GM18870 (cell line): Measurements from ENCODE around the gene PEX5L.

Experiments used
- ATAC-seq: cut with Tn5 transposase; IDR thresholded peaks from one replicate; pipeline ENCODE4 v1.9.1; 2021; ENCODE audit warnings: moderate library complexity; ENCODE audit not compliant: unreplicated experiment

PEX5L gene

DNA sequence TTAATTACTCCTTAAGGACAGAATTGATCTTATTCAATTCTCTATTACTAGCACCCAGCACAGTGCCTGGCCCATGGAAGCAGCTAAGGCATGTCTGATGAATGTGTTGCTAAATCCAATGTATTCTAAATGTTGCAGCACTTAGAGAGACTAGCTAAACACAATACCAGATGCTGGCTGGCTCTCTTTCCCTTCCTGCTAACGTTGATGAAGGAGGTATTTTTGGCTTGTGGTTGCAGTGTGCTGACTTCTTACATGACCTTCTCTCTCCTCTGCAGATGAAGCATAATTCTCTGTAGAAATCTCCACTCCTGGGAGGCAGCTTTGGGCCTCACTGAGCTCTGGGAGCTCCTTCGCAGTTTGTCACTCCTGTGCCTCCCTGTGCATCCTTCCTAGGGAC lies 183.6 kb downstream of the PEX5L start:
- no peak for ATAC-seq

DNA sequence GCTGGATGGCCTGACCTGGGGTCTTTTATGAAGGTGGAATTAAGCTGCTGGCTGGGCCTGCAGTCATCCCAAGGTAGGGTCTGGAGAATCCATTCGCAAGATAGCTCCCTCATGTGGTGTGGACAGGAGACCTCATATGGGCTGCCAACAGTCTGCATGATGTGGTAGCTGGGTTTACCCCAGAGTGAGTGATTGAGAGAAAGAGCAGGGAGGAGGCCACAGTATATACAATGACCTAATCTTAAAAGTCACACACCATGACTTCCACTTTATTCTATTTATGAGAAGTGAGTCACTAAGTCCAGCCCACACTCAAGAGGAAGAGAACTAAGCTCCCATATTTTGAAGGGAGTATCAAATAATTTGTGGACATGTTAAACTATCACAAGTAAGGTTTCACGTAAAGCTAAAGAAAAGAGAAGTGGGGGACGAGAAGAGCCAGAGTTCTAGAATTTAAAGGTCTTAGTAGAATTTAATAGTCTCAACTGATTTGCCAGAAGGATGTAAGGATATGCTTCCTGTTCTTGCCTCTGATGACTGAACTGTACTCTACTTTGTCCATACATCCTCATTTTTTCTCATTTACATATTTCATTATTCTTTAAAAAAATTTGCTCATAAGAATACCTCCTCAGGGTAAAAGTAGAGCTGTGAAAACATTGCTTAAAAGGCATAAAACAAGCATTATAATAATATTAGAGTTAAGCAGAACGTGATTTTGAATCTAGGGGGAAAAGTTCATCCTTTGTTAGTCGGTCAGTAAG lies 184.4 kb downstream of the PEX5L start:
- peak; percentile 87 for ATAC-seq

DNA sequence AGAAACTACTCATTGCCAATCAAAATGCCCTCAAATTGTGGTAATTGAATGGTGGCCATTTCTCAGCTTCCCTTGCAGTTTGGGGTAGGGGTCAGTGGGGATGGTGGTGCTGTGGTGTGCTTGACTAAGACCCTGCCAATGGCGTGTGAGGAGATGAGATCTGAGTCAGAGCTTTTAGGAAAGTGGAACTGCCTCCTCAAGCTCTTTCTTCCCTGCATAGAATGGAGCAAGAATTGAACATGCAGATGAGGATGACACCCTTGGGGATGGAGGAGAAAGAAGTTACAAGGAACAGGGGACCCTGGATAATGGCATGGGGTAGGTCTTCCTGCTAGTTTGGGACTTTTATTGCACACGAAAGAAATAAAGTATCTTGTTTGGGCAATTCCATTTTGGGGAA lies 188.0 kb downstream of the PEX5L start:
- no peak for ATAC-seq

DNA sequence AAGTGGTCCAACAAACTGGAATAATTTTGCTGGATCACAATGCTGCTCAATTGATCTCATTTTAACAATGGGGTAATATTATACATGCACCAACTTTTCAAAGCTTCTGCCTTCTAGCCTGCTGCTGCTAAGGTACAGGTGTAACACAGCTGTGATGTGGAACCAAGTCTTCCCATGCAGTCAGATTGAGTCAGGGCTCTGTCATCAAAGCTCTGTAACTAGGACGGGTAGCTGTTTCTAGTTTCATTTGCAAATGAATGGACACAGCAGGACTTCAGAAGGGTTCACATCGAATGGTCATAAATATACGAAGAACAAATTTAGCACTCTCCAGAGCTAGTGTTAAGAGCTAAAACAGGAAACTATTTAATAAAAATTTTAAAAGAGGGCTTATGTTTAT lies 194.7 kb downstream of the PEX5L start:
- no peak for ATAC-seq

DNA sequence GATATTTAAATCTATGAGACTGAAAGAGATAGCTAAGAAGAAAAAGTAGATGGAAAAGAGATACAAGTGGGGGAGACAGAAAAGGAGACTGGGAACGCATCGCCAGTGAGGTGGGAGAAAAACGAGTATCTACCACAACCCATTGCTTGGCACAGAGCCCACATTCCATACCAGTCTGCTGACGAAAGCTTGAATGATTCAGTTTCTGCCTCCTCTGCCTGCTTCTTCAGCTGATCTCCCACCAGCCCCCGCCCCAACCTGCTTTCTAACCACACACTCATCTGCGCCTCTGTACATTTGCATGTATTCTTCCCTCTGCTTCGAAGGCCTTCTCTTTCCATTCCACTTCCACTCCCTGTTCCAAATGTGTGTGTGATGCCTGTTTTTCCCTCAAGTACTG lies 195.8 kb downstream of the PEX5L start:
- no peak for ATAC-seq

DNA sequence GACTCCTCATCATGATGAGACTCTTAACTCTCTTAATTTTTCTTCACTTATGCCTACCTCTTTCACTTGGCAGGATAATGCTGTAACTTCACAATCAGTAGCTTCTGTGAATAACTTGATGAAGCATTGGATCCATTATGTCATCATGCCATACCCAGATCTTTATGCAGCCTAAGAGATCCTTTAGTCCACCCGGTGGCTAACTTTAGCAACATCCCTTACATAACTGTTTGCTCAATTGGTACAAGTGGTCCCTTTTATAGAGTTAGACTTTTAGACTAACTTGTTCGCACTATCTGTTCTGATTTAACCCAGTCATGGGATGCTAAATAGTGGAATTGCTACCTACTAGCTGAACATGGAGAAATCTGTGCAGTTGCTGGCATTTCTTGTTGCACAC lies 199.4 kb downstream of the PEX5L start:
- no peak for ATAC-seq

DNA sequence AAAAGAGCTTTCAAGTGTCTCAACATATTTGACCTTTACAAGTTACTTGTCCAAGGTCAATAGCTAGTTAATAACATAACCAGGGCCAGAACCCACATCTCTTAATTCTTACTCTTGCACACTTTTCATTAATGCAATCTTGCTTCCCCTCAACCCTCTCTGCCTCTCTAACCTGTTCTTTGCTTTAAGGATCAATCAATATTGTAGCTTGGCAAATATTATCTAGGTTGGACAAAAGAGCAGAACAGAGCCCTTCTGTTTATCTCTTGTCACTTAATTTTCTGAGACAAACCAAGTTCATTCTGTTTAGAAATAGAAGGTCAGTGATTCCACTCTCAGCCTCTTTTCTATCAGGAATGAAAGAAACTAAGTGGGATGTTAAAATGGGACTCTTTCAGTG lies 203.4 kb downstream of the PEX5L start:
- no peak for ATAC-seq

DNA sequence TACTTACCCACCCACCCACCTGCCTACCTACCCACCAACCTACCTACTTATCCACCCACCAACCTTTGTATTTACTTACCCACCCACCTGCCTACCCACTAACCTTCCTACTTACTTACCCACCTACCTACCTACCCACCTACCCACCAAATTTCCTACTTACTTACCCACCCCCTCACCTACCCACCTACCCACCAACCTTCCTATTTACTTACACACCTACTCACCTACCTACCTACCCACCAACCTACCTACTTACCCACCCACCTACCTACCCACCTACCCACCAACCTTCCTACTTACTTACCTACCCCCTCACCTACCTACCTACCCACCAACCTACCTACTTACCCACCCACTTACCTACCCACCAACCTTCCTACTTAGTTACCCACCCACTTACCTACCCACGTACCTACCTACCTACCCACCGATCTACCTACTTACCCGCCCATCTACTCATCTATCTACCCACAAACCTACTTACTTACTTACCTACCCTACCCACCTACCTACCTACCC lies 204.3 kb downstream of the PEX5L start:
- no peak for ATAC-seq

DNA sequence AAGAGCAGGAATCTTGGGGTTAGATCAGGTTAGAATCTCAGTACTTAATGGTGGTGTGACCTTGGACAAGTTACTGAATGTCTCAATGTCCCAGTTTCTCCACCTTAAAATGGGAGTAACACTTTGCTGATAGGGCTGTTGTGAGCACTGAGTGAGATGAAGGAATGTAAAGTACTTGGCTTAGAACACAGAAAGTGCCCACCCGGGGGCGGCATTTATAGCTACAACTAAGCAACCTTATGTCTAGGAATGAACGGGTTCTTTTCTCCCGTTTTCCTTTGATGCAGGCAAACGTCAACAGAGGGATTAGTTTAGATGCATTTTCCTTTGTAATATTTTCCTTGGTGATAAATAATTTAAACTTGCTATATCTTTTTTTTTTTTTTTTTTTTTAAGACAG lies 207.3 kb downstream of the PEX5L start:
- ATAC-seq = no peak

DNA sequence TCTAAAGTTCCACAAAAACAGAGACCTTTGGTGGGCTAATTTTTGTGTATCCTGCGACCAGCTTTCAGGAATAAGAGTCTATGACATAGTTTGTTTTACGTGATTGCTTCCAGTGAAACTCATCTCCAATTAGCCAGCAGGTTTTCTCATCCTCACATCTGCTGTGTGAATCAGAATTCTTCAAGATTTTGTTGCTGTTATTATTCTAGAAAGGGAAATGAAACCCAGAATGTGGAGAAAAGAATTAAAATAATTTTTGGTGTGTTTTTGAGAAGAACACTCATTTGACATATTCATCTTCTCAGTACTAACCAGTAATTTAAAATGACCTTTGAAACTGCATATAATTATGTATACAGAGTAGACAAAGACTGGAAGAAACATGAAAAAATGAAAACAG lies 208.0 kb downstream of the PEX5L start:
- ATAC-seq = no peak

DNA sequence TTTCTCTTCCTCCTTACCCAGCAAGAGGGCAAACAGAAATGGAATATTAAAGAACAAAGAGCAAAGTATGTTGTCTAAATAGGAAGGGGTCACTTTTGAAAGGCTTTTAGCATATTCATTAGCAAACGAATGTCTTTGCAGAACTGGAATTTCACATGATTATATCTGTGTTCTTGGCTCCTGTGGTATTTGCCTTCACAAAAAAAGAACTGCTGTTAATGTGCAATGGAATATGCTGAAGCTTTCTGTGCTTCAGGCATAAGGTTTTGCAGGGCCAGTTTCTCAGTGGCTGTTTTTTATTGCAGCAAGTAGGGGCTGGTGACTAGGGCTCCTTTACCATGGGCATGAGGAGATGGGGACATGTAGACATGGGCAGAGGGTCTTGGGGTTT lies 210.5 kb downstream of the PEX5L start:
- ATAC-seq = no peak

DNA sequence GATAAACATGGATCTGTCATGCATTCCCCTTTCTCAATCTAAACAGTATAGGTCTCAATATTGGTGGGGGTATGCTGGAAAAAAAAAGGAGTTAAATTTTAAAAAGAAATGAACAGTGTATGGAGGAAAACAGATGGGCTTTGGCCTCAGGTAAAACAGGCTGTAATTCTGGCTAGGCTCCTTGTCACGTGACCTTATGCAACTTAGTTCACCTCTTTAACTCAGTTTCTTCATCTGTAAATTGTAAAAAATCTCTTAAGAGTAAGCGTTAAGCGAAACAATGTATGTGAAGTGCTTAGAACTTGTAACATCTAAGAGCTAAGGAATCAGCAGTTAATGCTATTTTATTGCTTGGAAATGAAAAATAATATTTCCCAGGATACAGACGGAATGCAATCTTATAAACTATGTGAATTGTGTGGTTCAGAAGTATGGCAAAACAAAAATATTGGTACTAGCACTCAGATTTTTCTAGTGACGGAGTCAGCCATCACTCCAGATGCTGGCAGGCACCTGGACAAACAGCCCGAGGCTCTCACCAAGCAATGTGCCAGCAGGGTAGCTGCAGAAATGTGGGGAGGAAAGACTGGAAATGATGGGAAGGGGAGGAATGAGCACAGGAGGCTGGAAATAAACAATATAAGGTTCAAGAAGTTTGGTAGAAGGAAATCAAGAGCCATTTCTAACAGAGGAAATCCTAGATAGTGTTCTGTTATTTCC lies 211.1 kb downstream of the PEX5L start:
- ATAC-seq = no peak

DNA sequence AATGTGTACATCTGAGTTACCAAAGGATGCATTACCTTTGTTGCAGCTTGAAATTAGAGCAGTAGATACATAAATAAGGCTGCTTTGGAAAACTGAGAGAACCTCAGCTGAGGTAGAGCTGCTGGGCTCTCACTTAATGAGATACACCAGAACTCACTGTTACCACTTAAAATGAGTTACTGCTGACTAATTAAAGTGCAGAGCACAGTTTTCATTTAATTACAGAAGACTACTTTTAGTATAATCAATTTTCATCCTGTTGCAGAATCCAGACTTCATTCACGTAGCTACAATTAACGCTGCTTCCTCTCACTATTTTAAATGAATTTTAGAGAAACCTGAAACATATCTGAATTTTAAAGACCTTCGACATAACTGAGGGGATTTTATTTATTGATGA lies 214.4 kb downstream of the PEX5L start:
- no peak for ATAC-seq

DNA sequence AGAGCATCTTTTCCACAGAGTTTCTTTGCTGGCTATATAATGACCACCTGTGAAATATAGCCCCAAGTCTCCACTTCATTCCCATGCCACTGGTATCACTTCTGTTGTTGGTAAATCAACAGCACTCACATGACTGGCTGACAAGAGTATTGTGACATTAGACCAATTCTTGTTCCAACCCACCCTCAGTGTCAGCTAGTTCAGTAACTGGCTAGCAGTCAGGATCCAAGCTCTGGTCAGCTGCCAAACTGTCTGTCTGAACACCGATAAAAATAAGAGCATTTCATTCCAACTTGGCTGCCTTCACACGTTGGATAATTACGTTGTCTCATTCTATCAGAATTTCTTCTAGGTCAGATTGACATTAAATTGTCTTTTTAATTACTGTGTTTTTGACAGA lies 217.4 kb downstream of the PEX5L start:
- no peak for ATAC-seq

DNA sequence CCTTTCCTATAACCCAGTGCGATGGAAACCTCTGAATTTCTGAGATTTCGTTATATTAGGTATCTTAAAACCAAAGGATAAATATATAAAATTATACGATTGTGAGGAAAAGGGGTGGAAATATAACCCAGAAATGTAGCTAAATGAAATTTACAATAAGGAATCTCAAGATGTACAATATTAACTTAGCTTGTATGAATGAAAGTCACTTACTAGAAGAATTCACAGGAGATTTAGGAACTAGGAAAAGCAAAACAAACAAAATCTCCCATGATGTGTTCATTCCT lies 224.7 kb downstream of the PEX5L start:
- no peak for ATAC-seq

DNA sequence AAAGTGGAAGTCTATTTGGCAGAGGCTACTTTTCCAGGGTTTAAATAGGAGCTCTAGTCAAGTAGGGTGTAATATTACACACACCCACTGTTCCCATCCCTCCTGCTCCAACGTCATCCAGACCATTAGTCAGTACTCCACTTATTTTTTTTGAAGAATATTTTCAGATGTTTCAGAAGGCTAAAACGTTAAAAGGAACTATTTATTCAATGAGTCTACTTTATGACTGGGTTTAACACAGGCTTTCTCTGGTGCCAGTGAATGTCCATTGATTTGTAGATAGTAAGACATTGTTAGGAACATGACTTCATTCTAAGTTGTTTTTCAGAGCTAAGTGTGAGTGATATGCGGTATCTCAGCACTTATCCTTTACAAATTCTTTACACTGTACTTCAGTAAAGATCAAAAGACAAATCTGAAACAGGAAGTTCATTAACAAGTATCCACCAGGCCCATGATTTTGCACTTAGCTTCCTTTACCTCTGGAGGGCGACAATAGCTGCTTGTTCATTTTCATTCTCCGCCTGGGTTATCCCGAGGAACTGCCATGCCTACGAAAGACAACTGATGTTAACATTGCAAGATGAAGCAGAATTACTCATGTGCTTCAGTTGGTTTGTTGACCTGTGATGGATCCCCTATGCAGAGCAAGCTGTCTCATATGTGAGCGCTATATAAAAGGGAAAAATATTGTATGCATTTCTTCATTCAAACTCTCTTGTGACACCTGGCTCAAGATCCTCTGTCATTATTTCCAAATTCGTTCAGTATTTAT lies 225.2 kb downstream of the PEX5L start:
- ATAC-seq = peak; percentile 88

DNA sequence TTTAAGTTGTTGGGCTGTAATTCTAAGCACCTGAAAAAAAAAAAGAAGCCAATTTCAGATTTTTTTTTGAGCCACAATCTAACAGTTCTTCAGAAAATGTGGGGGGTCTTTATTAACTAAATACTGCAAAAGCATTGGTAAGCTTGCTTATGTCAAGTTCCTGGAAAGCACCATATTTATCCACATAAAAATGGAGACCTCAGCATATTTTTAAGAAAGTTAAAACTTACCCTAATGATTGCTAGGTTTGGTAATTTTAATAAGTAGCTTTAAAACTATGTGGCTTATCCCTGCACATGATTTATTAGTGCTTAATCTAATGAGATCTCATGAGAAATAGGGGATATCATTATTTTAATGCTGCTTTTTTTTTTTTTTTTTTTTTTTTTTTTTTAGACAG lies 227.1 kb downstream of the PEX5L start:
- ATAC-seq = no peak

DNA sequence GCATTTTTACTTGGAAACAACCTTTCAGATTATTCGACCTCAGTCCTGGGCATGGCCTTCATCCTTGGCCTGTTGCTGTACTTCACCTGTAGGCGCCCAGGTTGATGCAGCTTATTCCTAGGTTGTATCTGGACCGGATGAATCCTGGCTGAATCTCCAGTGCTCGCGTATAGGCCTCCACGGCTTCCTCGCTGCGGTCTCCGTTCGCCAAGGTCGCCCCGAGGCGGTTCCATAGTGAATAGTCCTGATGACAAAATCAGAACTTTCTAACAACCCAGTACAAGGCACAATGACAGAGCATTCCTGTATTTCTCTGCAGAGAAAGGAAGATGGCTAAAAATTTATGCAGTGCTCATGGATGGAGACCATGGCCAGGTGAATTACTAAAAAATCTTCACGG lies 229.1 kb downstream of the PEX5L start:
- ATAC-seq = no peak

DNA sequence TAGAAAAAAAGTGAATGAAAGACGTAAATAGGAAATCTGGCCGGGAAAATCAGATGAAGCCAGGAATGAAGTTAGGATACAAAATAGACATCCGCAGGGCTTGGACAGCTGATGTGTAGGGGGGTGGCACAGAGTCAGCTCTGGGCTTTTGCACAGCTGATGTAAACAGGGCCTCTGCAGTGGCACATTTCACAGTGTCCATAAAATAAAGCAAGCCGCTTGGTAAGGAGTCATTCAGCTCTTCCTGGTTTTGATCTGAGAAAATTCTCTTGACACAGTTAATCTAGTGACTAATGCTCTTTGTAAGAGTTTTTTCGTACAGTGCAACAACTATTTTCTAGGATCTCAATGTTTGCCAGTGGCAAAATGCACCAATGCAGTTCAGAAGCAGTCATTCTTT lies 230.6 kb downstream of the PEX5L start:
- ATAC-seq = no peak

DNA sequence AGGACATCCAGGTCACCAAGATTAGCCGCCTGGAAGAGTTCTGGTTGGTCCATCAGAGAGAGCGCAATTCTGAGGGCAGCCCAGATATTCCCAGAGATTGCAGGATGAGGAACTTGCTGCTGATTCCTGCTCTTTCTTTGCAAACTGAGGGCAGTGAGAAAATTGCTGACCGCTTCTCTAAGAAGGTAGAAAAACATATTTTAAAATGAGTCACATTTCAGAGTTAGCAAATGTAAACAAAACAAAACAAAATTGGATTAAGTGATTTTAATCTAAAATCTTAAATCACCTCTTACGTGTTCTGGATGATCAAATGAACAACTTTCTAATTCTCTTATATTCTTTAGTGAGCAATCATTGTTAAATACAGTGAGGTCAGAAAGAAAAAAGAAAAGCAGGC lies 234.9 kb downstream of the PEX5L start:
- no peak for ATAC-seq

DNA sequence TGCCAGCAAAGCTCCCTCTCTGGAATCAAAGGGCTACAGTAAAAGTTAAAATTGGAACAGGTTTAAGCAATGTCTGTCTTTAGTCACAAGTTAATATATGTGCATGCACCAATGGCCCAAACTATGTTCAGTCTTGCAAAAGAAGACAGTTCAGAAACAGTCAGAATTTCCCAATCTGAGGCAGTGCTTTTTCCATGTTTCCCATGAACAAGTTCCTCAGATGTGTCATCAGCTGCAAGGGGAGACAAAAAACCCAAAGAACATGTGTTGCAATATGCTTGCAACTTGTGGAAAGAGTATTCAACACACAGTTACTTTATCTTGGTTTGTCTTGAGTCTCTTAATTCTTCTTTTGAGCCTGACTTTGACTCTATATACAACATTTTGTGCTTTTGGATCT lies 235.5 kb downstream of the PEX5L start:
- ATAC-seq = no peak

DNA sequence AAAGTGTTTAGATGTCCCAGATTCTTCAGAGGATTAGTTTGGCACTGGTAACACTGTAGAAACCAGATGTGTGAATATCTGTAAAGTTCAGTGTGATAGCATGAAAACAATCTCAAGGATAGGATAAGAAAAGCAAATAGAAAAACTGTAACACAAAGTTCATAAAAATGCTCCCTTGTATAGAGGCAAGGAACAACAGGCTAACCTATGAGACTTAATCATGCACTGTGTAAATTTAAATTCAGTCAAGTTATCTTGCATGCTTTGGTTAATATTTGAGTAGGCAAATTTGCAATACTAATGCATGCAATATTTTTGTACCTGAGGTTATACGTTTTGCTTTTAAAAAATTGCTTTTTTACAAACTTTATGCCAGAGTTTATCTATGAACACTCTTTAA lies 239.5 kb downstream of the PEX5L start:
- ATAC-seq = no peak
